PC-3 (cell line): ENCODE data around the gene BAHD1. TPM values are rescaled to one million over a fixed set of nuclear protein-coding genes. Genes with fewer than 3 reads are reported as not detected.

Experiments
- ATAC-seq: fragments of 200-7000 bp; cut with Tn5 transposase; 2 replicates; pipeline ENCODE4 v1.9.1; 2020; ENCODE audit warnings: mild to moderate bottlenecking, moderate library complexity
- BruUV-seq: library from RNA; stranded (reverse); fragments of 400-500 nt; replicated peaks from 2 replicates; lab custom pipeline; 2021; lab: Mats Ljungman, UMichigan
- CTCF ChIA-PET: fragments of 300-600 bp; sonication (Branson Sonifier 250); formaldehyde crosslinking; loops from one replicate; lab custom pipeline; 2022; ENCODE audit warnings: antibody characterized with exemption; lab: Charles Lee
- POLR2A ChIA-PET: fragments of 300-600 bp; sonication (Branson Sonifier 250); formaldehyde crosslinking; loops from one replicate; lab custom pipeline; 2022; ENCODE audit warnings: antibody characterized with exemption; ENCODE audit not compliant: unreplicated experiment; lab: Charles Lee
- DNase-seq: peaks from one replicate; pipeline ENCODE4 v3.0.0-alpha.2; 2015
- H2AFZ ChIP-seq: fragments of 300-600 bp; sonication (generic); 2 replicates; pipeline ENCODE4 v1.6.0; 2016; ENCODE audit warnings: antibody characterized with exemption, low read length
- H3F3A ChIP-seq: fragments of 300-600 bp; sonication (generic); one replicate; pipeline ENCODE4 v1.6.0; 2017; ENCODE audit warnings: antibody characterized with exemption, low read length, control low read depth, mild to moderate bottlenecking; ENCODE audit not compliant: unreplicated experiment
- H3K27ac ChIP-seq: fragments of 300-600 bp; sonication (generic); 2 replicates; pipeline ENCODE4 v1.5.1; 2016; ENCODE audit warnings: mild to moderate bottlenecking, low read length
- H3K27me3 ChIP-seq: fragments of 300-600 bp; sonication (generic); 2 replicates; pipeline ENCODE4 v1.6.1; 2016; ENCODE audit warnings: low read length, mixed read lengths
- H3K36me3 ChIP-seq: fragments of 300-600 bp; sonication (generic); 2 replicates; pipeline ENCODE4 v1.6.1; 2016; ENCODE audit warnings: low read depth, mixed run types, low read length, mixed read lengths
- H3K4me1 ChIP-seq: fragments of 300-600 bp; sonication (generic); 2 replicates; pipeline ENCODE4 v1.5.1; 2016; ENCODE audit warnings: low read length; ENCODE audit not compliant: insufficient read depth
- H3K4me2 ChIP-seq: fragments of 300-600 bp; sonication (generic); 2 replicates; pipeline ENCODE4 v1.6.0; 2016; ENCODE audit warnings: low read length
- H3K4me3 ChIP-seq: fragments of 300-600 bp; sonication (generic); 2 replicates; pipeline ENCODE4 v1.5.1; 2016; ENCODE audit warnings: mild to moderate bottlenecking, low read length, mixed read lengths
- H3K79me2 ChIP-seq: fragments of 300-600 bp; sonication (generic); 2 replicates; pipeline ENCODE4 v1.6.1; 2017; ENCODE audit warnings: low read length, mixed read lengths
- H3K9ac ChIP-seq: fragments of 300-600 bp; sonication (generic); 2 replicates; pipeline ENCODE4 v1.6.0; 2016; ENCODE audit warnings: mild to moderate bottlenecking, low read length
- H3K9me2 ChIP-seq: fragments of 300-600 bp; sonication (generic); replicated peaks from 2 replicates; pipeline ENCODE4 v1.6.1; 2016; ENCODE audit warnings: mixed run types, low read length, mixed read lengths
- H3K9me3 ChIP-seq: fragments of 300-600 bp; sonication (generic); 2 replicates; pipeline ENCODE4 v1.6.1; 2016; ENCODE audit warnings: low read length, mixed read lengths
- H4K20me1 ChIP-seq: fragments of 300-600 bp; sonication (generic); 2 replicates; pipeline ENCODE4 v1.6.1; 2016; ENCODE audit warnings: low read length, mixed read lengths
- EZH2 ChIP-seq: fragments of 300-600 bp; sonication (generic); IDR thresholded peaks from one replicate; pipeline ENCODE4 v1.6.1; 2017; ENCODE audit warnings: antibody characterized with exemption, mild to moderate bottlenecking, low read length; ENCODE audit not compliant: unreplicated experiment
- EZH2phosphoT487 ChIP-seq: fragments of 300-600 bp; sonication (generic); IDR thresholded peaks from 2 replicates; pipeline ENCODE4 v1.6.1; 2018; ENCODE audit warnings: mild to moderate bottlenecking, antibody characterized with exemption, low read length, borderline replicate concordance
- intact Hi-C: fragments of 100-400 bp; cut with micrococcal nuclease; formaldehyde crosslinking; loops from 2 replicates; pipeline ENCODE4 v1.9.0; 2023
- total RNA-seq: library from RNA; depleted of rRNA; stranded (reverse); fragments of >200 nt; gene quantifications from 2 replicates; pipeline ENCODE4 v1.2.3, GENCODE V29; 2014
- TF ChIP-seq, protein P1 (sequence below): fragments of 300-600 bp; sonication (generic); conservative IDR thresholded peaks from 2 replicates; pipeline ENCODE4 v1.5.1; 2017; ENCODE audit warnings: antibody characterized with exemption, low read depth, mild to moderate bottlenecking, low read length

The BAHD1 gene
- total RNA-seq, 1 experiment from 2014 or later, result 18.8 TPM

DNA sequence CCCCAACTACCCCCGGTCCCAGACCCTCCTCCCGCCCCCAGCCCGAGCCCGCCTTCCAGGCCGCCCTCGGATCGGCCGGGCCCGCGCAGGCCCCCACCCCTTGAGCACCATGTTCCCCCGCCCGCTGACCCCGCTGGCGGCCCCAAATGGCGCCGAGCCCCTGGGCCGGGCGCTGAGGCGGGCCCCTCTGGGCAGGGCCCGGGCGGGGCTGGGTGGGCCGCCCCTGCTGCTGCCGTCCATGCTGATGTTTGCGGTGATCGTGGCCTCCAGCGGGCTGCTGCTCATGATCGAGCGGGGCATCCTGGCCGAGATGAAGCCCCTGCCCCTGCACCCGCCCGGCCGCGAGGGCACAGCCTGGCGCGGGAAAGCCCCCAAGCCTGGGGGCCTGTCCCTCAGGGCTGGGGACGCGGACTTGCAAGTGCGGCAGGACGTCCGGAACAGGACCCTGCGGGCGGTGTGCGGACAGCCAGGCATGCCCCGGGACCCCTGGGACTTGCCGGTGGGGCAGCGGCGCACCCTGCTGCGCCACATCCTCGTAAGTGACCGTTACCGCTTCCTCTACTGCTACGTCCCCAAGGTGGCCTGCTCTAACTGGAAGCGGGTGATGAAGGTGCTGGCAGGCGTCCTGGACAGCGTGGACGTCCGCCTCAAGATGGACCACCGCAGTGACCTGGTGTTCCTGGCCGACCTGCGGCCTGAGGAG, 30.5 kb downstream of the BAHD1 start:
- peaks cover 4% of the 10 kb centered on the region for H3F3A ChIP-seq
- peak; percentile 6 for DNase-seq
- intact Hi-C loops, result loop anchor here (2.0 kb wide), 2 partner anchors 30 to 36 kb away; partner anchors contain the start of gene BAHD1
- POLR2A ChIA-PET, result no interaction called here
- CTCF ChIA-PET, result no interaction called here
- H3K79me2 ChIP-seq, result peaks cover 16% of the 10 kb centered on the region
- peak overlapping the region; percentile 100 for H3K4me2 ChIP-seq
- H3K9me2 ChIP-seq, result no peaks in the 10 kb centered on the region
- TF ChIP-seq EZH2phosphoT487, result no peak
- TF ChIP-seq, protein P1, sequence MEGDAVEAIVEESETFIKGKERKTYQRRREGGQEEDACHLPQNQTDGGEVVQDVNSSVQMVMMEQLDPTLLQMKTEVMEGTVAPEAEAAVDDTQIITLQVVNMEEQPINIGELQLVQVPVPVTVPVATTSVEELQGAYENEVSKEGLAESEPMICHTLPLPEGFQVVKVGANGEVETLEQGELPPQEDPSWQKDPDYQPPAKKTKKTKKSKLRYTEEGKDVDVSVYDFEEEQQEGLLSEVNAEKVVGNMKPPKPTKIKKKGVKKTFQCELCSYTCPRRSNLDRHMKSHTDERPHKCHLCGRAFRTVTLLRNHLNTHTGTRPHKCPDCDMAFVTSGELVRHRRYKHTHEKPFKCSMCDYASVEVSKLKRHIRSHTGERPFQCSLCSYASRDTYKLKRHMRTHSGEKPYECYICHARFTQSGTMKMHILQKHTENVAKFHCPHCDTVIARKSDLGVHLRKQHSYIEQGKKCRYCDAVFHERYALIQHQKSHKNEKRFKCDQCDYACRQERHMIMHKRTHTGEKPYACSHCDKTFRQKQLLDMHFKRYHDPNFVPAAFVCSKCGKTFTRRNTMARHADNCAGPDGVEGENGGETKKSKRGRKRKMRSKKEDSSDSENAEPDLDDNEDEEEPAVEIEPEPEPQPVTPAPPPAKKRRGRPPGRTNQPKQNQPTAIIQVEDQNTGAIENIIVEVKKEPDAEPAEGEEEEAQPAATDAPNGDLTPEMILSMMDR, result no peak
- TF ChIP-seq EZH2, result no peak
- BruUV-seq, result no TSS peak
- peak overlapping the region; percentile 96 for H3K4me3 ChIP-seq
- no peak overlapping the region for H3K27ac ChIP-seq
- ATAC-seq, result peak; percentile 42
- peak overlapping the region; percentile 94 for H2AFZ ChIP-seq
- no peaks in the 10 kb centered on the region for H3K27me3 ChIP-seq
- peak overlapping the region; percentile 74 for H3K9ac ChIP-seq
- H4K20me1 ChIP-seq, result no peaks in the 10 kb centered on the region
- H3K9me3 ChIP-seq, result no peaks in the 10 kb centered on the region
- no peaks in the 10 kb centered on the region for H3K36me3 ChIP-seq
- H3K4me1 ChIP-seq, result peaks cover 20% of the 10 kb centered on the region

DNA sequence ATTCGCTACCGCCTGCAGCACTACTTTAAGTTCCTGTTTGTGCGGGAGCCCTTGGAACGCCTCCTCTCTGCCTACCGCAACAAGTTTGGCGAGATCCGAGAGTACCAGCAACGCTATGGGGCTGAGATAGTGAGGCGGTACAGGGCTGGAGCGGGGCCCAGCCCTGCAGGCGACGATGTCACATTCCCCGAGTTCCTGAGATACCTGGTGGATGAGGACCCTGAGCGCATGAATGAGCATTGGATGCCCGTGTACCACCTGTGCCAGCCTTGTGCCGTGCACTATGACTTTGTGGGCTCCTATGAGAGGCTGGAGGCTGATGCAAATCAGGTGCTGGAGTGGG, 31.0 kb downstream of the BAHD1 start:
- no peak overlapping the region for H3K27ac ChIP-seq
- ATAC-seq (peak; percentile 19), DNase-seq (peak; percentile 77)
- TF ChIP-seq, protein P1, result no peak
- no peak for TF ChIP-seq EZH2phosphoT487
- no peak for TF ChIP-seq EZH2
- intact Hi-C loops, result loop anchor here (2.0 kb wide), 2 partner anchors 31 to 35 kb away; partner anchors contain the start of gene BAHD1
- H3K4me1 ChIP-seq, result peaks cover 20% of the 10 kb centered on the region
- CTCF ChIA-PET, result no interaction called here
- no peaks in the 10 kb centered on the region for H3K9me2 ChIP-seq
- POLR2A ChIA-PET, result no interaction called here
- H3F3A ChIP-seq, result peaks cover 4% of the 10 kb centered on the region
- H2AFZ ChIP-seq, result peak overlapping the region; percentile 94
- no peaks in the 10 kb centered on the region for H3K9me3 ChIP-seq
- peak overlapping the region; percentile 100 for H3K4me2 ChIP-seq
- peak overlapping the region; percentile 96 for H3K4me3 ChIP-seq
- peaks cover 16% of the 10 kb centered on the region for H3K79me2 ChIP-seq
- H3K9ac ChIP-seq, result peak overlapping the region; percentile 74
- H3K36me3 ChIP-seq, result no peaks in the 10 kb centered on the region
- no peaks in the 10 kb centered on the region for H4K20me1 ChIP-seq
- no TSS peak for BruUV-seq
- no peaks in the 10 kb centered on the region for H3K27me3 ChIP-seq

DNA sequence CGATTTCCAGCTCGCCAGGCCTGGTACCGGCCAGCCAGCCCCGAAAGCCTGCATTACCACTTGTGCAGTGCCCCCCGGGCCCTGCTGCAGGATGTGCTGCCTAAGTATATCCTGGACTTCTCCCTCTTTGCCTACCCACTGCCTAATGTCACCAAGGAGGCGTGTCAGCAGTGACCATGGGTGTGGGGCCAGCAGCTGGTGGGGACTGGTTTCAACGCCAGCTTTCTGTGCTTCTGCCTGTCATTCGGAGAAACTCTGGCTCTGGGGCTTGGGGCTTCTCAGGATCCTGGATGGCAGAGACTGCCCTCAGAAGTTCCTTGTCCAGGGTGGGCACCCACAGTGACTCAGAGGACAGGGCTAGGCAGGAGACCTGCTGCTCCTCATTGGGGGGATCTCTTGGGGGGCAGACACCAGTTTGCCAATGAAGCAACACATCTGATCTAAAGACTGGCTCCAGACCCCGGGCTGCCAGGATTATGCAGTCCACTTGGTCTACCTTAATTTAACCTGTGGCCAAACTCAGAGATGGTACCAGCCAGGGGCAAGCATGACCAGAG, 31.5 kb downstream of the BAHD1 start:
- H3K79me2 ChIP-seq, result peaks cover 16% of the 10 kb centered on the region
- H3K4me1 ChIP-seq, result peaks cover 20% of the 10 kb centered on the region
- peak overlapping the region; percentile 94 for H2AFZ ChIP-seq
- intact Hi-C loops, result no loop called here
- TF ChIP-seq EZH2 (no peak), EZH2phosphoT487 (no peak)
- TF ChIP-seq, protein P1, result no peak
- peak overlapping the region; percentile 100 for H3K4me2 ChIP-seq
- ChIA-PET CTCF (no interaction called here), POLR2A (no interaction called here)
- ATAC-seq, result no peak
- H3K9me3 ChIP-seq, result no peaks in the 10 kb centered on the region
- no peaks in the 10 kb centered on the region for H3K9me2 ChIP-seq
- H3K9ac ChIP-seq, result no peak overlapping the region
- no peaks in the 10 kb centered on the region for H3K27me3 ChIP-seq
- no peak for DNase-seq
- peak overlapping the region; percentile 96 for H3K4me3 ChIP-seq
- no TSS peak for BruUV-seq
- H3K36me3 ChIP-seq, result no peaks in the 10 kb centered on the region
- no peaks in the 10 kb centered on the region for H4K20me1 ChIP-seq
- no peak overlapping the region for H3K27ac ChIP-seq
- peaks cover 4% of the 10 kb centered on the region for H3F3A ChIP-seq
